AG09319 (cell line): ENCODE measurements around the gene APOL6.

ENCODE experiments used
- DNase-seq: peaks from one replicate; pipeline ENCODE4 v3.0.0-alpha.2; 2010; ENCODE audit warnings: low read depth; ENCODE audit errors: extremely low read depth
- CTCF ChIP-seq: IDR thresholded peaks from 2 replicates; pipeline ENCODE4 v1.5.1; 2011; ENCODE audit warnings: low read depth, mild to moderate bottlenecking, inconsistent platforms, low read length, moderate library complexity

Gene APOL6

GRCh38 chr22:35711336-35711735 is 63.1 kb downstream of the APOL6 start:
- no peak for TF ChIP-seq CTCF
- no peak for DNase-seq

- TF ChIP-seq CTCF, result no peak
- DNase-seq, result no peak
Measured at GRCh38 chr22:35712672-35713071, 64.4 kb downstream of the APOL6 start.

- no peak for DNase-seq
- TF ChIP-seq CTCF, result no peak
Measured at GRCh38 chr22:35717572-35717971, 69.3 kb downstream of the APOL6 start, which contains the start of gene APOL5. TSS of gene APOL5 (plus strand) at chr22:35717872. CDS start at chr22:35717872, 0 bp downstream.
